ENCODE results near the gene HMG20B. TPM values are rescaled to one million over a fixed set of nuclear protein-coding genes. Genes with fewer than 3 reads are reported as not detected.

The HMG20B gene
- total and polyA plus RNA-seq, 2 of the 8 experiments (the other 6 are each of a cell fraction or from before 2014, with no cell fraction given) = 42.9 to 74.2 TPM

GRCh38 chr19:3565139-3565538 is 7.6 kb upstream of the HMG20B start:
- Histone ChIP-seq H2BK120ac (replicated peaks; ENCODE audit: low read depth, low read length) (no peak overlapping the region), H3K79me1 (ENCODE audit: low read depth, low read length) (no peaks in the 10 kb centered on the region), H2BK15ac (ENCODE audit: low read length) (no peak overlapping the region), H3K56ac (replicated peaks; ENCODE audit: insufficient read length, low read depth, low read length) (no peak overlapping the region), H3K27me3 (replicated peaks in 1 of 4; ENCODE audit: control insufficient read depth in 3 of 4, extremely low read depth in 1 of 4, insufficient read depth in 3 of 4, low read length in 3 of 4) (peaks cover 0 to 7% (median 0%) of the 10 kb centered on the region in 4 experiments; a peak in 1 of 7 replicates), H3K27ac (ENCODE audit: low read depth, low read length) (no peak overlapping the region), H2BK20ac (ENCODE audit: low read length) (no peak overlapping the region), H3K14ac (ENCODE audit: insufficient read length) (no peak overlapping the region), H3K23ac (ENCODE audit: insufficient read length) (no peak overlapping the region), H4K91ac (replicated peaks; ENCODE audit: insufficient read length, low read length) (no peak overlapping the region), H3K4me2 (ENCODE audit: insufficient read depth in 1 of 2, low read depth in 2 of 2, low read length in 2 of 2) (no peak overlapping the region), H4K20me1 (replicated peaks in 1 of 2; ENCODE audit: control insufficient read depth in 1 of 2, insufficient read depth in 2 of 2, low read length in 2 of 2) (no peaks in the 10 kb centered on the region), H3K36me3 (ENCODE audit: control insufficient read depth in 2 of 4, insufficient read depth in 4 of 4, low read length in 3 of 4) (no peaks in the 10 kb centered on the region), H3K23me2 (ENCODE audit: low read depth, low read length) (no peaks in the 10 kb centered on the region), H3K18ac (ENCODE audit: extremely low read depth, low read length) (no peak overlapping the region), H3K9me3 (ENCODE audit: insufficient read depth in 2 of 2, low read depth in 1 of 2, low read length in 1 of 2) (no peaks in the 10 kb centered on the region), H4K8ac (ENCODE audit: extremely low read depth, insufficient read depth, low read length) (no peak overlapping the region), H3K4ac (replicated peaks; ENCODE audit: insufficient read length, low read depth, low read length) (no peak overlapping the region), H3K4me1 (replicated peaks in 1 of 4; ENCODE audit: control insufficient read depth in 3 of 4, insufficient read depth in 4 of 4, low read length in 3 of 4) (no peaks in the 10 kb centered on the region), H4K5ac (ENCODE audit: insufficient read length, low read depth, low read length) (no peak overlapping the region), H2AK5ac (ENCODE audit: low read depth, low read length) (no peak overlapping the region), H3K79me2 (ENCODE audit: control insufficient read depth in 1 of 2, insufficient read depth in 2 of 2, low read length in 2 of 2) (no peaks in the 10 kb centered on the region), H3K9ac (replicated peaks in 1 of 4; ENCODE audit: extremely low read depth in 1 of 4, low read depth in 3 of 4, low read length in 3 of 4) (no peak overlapping the region), H2AFZ (ENCODE audit: low read length) (no peak overlapping the region), H2BK5ac (ENCODE audit: low read depth, low read length) (no peak overlapping the region), H3K4me3 (ENCODE audit: extremely low read depth in 1 of 4, insufficient read depth in 2 of 4, low read depth in 3 of 4, low read length in 4 of 4) (no peak overlapping the region), H2BK12ac (ENCODE audit: low read depth, low read length) (no peak overlapping the region)
- ChIA-PET CTCF (ENCODE audit: partially characterized antibody) (interaction anchor here (0.8 to 1.8 kb wide), 4 partner anchors 10 to 48 kb away, joined by 3 to 8 read pairs (median 4); no protein-coding TSS in a partner anchor), POLR2A (ENCODE audit: partially characterized antibody) (interaction anchor here (0.7 kb wide), 1 partner anchor 17 kb away, joined by 4 read pairs; no protein-coding TSS in a partner anchor)
- FAIRE-seq (no peak), DNase-seq (ENCODE audit: low read depth in 1 of 2, low spot score in 2 of 2) (no peak)
- TF ChIP-seq SUZ12 (IDR thresholded peaks at IDR 0.05; ENCODE audit: low read length) = no peak
- TF ChIP-seq NRF1 (IDR thresholded peaks at IDR 0.05; ENCODE audit: low read depth, low read length) = no peak
- TF ChIP-seq PHF8 (conservative IDR thresholded peaks at IDR 0.05; ENCODE audit: low read depth, low read length) = no peak
- TF ChIP-seq CEBPB (IDR thresholded peaks at IDR 0.05; ENCODE audit: low read depth, low read length) = no peak
- TF ChIP-seq E2F6 (IDR thresholded peaks at IDR 0.05) = no peak
- TF ChIP-seq GABPA (IDR thresholded peaks at IDR 0.05; ENCODE audit: borderline replicate concordance, insufficient read depth, low read length) = no peak
- no peak for TF ChIP-seq ATF2 (IDR thresholded peaks at IDR 0.05; ENCODE audit: low read length)
- no peak for TF ChIP-seq SIN3A (conservative IDR thresholded peaks at IDR 0.05 in 1 of 2, IDR thresholded peaks at IDR 0.05 in 1 of 2; ENCODE audit: low read depth in 1 of 2, low read length in 2 of 2)
- TF ChIP-seq KDM5A (IDR thresholded peaks at IDR 0.05; ENCODE audit: low read length) = no peak
- no peak for TF ChIP-seq EP300 (IDR thresholded peaks at IDR 0.05; ENCODE audit: borderline replicate concordance in 1 of 2, low read depth in 2 of 2, low read length in 2 of 2)
- WGBS, 2 experiments (ENCODE audit: extremely low coverage in 1 of 2, insufficient coverage in 1 of 2, insufficient read length in 1 of 2, insufficient replicate concordance in 2 of 2, low coverage in 1 of 2, low lambda C conversion rate in 2 of 2, missing lambda C conversion rate in 1 of 2) = 92% methylated on average over 19 of the region's 19 CpGs; no CpG with 5 or more reads in 1 of the 2 experiments
